HEK293 (cell line): ENCODE results near the gene C6orf120.

Experiments
- CTCF ChIA-PET: fragments of 350-600 bp; formaldehyde crosslinking; extraction: SDS; loops from one replicate; lab custom pipeline; 2021; ENCODE audit warnings: antibody characterized with exemption; lab: Yijun Ruan, JAX
- POLR2A ChIA-PET: fragments of 300-600 bp; formaldehyde crosslinking; extraction: SDS; loops from one replicate; lab custom pipeline; 2020; ENCODE audit warnings: antibody characterized with exemption, inconsistent platforms; lab: Yijun Ruan, JAX
- H3K27ac ChIP-seq: fragments of 200-500 bp; sonication (Bioruptor generic); 2 replicates; pipeline ENCODE4 v1.5.1; 2014; ENCODE audit warnings: low read depth, low read length, control low read depth, inconsistent platforms; ENCODE audit errors: extremely low read depth
- H3K36me3 ChIP-seq, 2 experiments: fragments of 200-500 bp in 1 of 2; sonication (Bioruptor generic) in 1 of 2; 1 replicate in 1 of 2; 2 replicates in 1 of 2; pipeline ENCODE4 v1.5.1; 2014 to 2017; ENCODE audit warnings: inconsistent platforms in 2 of 2, low read length in 2 of 2; ENCODE audit not compliant: control insufficient read depth in 2 of 2, insufficient read depth in 1 of 2
- H3K4me1 ChIP-seq: fragments of 200-500 bp; sonication (Bioruptor generic); 2 replicates; pipeline ENCODE4 v1.5.1; 2014; ENCODE audit warnings: mild to moderate bottlenecking, low read length, inconsistent platforms; ENCODE audit not compliant: control insufficient read depth, insufficient read depth
- H3K4me3 ChIP-seq: 2 replicates; pipeline ENCODE4 v1.5.1; 2011; ENCODE audit warnings: low read depth, mild to moderate bottlenecking, control low read depth, low read length, moderate library complexity
- H3K9me3 ChIP-seq: fragments of 200-500 bp; sonication (Bioruptor generic); 2 replicates; pipeline ENCODE4 v1.5.1; 2014; ENCODE audit warnings: low read depth, low read length, inconsistent platforms; ENCODE audit not compliant: control insufficient read depth, insufficient read depth
- GLI4 ChIP-seq: fragments of 450-650 bp; formaldehyde crosslinking; IDR thresholded peaks from 2 replicates; pipeline ENCODE4 v1.5.1; 2016; ENCODE audit warnings: missing biosample characterization, missing genetic modification characterization
- KLF8 ChIP-seq: fragments of 450-650 bp; formaldehyde crosslinking; IDR thresholded peaks from 2 replicates; pipeline ENCODE4 v1.5.1; 2016; ENCODE audit warnings: missing biosample characterization, missing genetic modification characterization
- MEIS1 ChIP-seq: sonication (generic); formaldehyde crosslinking; IDR thresholded peaks from 2 replicates; pipeline ENCODE4 v1.8.1; 2022; ENCODE audit warnings: missing genetic modification reagents, mild to moderate bottlenecking, borderline replicate concordance
- OVOL3 ChIP-seq: fragments of 450-650 bp; formaldehyde crosslinking; IDR thresholded peaks from 2 replicates; pipeline ENCODE4 v1.5.1; 2016; ENCODE audit warnings: missing biosample characterization, missing genetic modification characterization
- TRIM28 ChIP-seq: IDR thresholded peaks from 2 replicates; pipeline ENCODE4 v1.6.1; 2011; ENCODE audit warnings: low read length, control low read depth, borderline replicate concordance
- WT1 ChIP-seq: fragments of 450-650 bp; formaldehyde crosslinking; IDR thresholded peaks from 2 replicates; pipeline ENCODE4 v1.5.1; 2016; ENCODE audit warnings: missing biosample characterization, missing genetic modification characterization
- ZBTB17 ChIP-seq: fragments of 450-650 bp; formaldehyde crosslinking; IDR thresholded peaks from 2 replicates; pipeline ENCODE4 v1.5.1; 2016; ENCODE audit warnings: missing biosample characterization, missing genetic modification characterization
- ZEB2 ChIP-seq: fragments of 450-650 bp; formaldehyde crosslinking; IDR thresholded peaks from 2 replicates; pipeline ENCODE4 v1.5.1; 2016; ENCODE audit warnings: missing biosample characterization, missing genetic modification characterization
- ZIC2 ChIP-seq: fragments of 450-650 bp; formaldehyde crosslinking; IDR thresholded peaks from 2 replicates; pipeline ENCODE4 v1.5.1; 2016; ENCODE audit warnings: missing biosample characterization, missing genetic modification characterization
- ZNF133 ChIP-seq: fragments of 450-650 bp; formaldehyde crosslinking; IDR thresholded peaks from 2 replicates; pipeline ENCODE4 v1.5.1; 2016; ENCODE audit warnings: missing biosample characterization, missing genetic modification characterization
- ZNF157 ChIP-seq: fragments of 450-650 bp; formaldehyde crosslinking; IDR thresholded peaks from 2 replicates; pipeline ENCODE4 v1.5.1; 2016; ENCODE audit warnings: missing biosample characterization, missing genetic modification characterization
- ZNF175 ChIP-seq: fragments of 450-650 bp; formaldehyde crosslinking; IDR thresholded peaks from 2 replicates; pipeline ENCODE4 v1.5.1; 2016; ENCODE audit warnings: missing biosample characterization, missing genetic modification characterization
- ZNF19 ChIP-seq: fragments of 450-650 bp; formaldehyde crosslinking; IDR thresholded peaks from 2 replicates; pipeline ENCODE4; 2016; ENCODE audit warnings: missing biosample characterization, missing genetic modification characterization, low read depth
- ZNF221 ChIP-seq: fragments of 450-650 bp; formaldehyde crosslinking; IDR thresholded peaks from 2 replicates; pipeline ENCODE4 v1.5.1; 2017; ENCODE audit warnings: missing biosample characterization, missing genetic modification characterization, borderline replicate concordance
- ZNF223 ChIP-seq: fragments of 450-650 bp; formaldehyde crosslinking; IDR thresholded peaks from 2 replicates; pipeline ENCODE4 v1.5.1; 2016; ENCODE audit warnings: missing biosample characterization, missing genetic modification characterization
- ZNF23 ChIP-seq: fragments of 450-650 bp; formaldehyde crosslinking; IDR thresholded peaks from 2 replicates; pipeline ENCODE4 v1.5.1; 2016; ENCODE audit warnings: missing biosample characterization, missing genetic modification characterization, borderline replicate concordance
- ZNF350 ChIP-seq: fragments of 450-650 bp; formaldehyde crosslinking; IDR thresholded peaks from 2 replicates; pipeline ENCODE4 v1.5.0; 2017; ENCODE audit warnings: missing biosample characterization, mild to moderate bottlenecking, missing genetic modification characterization
- ZNF366 ChIP-seq: fragments of 450-650 bp; formaldehyde crosslinking; conservative IDR thresholded peaks from 2 replicates; pipeline ENCODE4 v1.5.1; 2016; ENCODE audit warnings: missing biosample characterization, missing genetic modification characterization
- ZNF473 ChIP-seq: fragments of 450-650 bp; formaldehyde crosslinking; IDR thresholded peaks from 2 replicates; pipeline ENCODE4 v1.5.1; 2017; ENCODE audit warnings: missing biosample characterization, missing genetic modification characterization
- ZNF514 ChIP-seq: fragments of 450-650 bp; formaldehyde crosslinking; IDR thresholded peaks from 2 replicates; pipeline ENCODE4 v1.5.1; 2016; ENCODE audit warnings: missing biosample characterization, missing genetic modification characterization
- ZNF555 ChIP-seq: fragments of 450-650 bp; formaldehyde crosslinking; conservative IDR thresholded peaks from 2 replicates; pipeline ENCODE4 v1.5.1; 2017; ENCODE audit warnings: missing biosample characterization, mild to moderate bottlenecking, missing genetic modification characterization, inconsistent platforms
- ZNF610 ChIP-seq: fragments of 450-650 bp; formaldehyde crosslinking; IDR thresholded peaks from 2 replicates; pipeline ENCODE4 v1.5.1; 2016; ENCODE audit warnings: missing biosample characterization, missing genetic modification characterization, borderline replicate concordance
- ZNF768 ChIP-seq: fragments of 450-650 bp; formaldehyde crosslinking; IDR thresholded peaks from 2 replicates; pipeline ENCODE4 v1.5.1; 2018; ENCODE audit warnings: missing biosample characterization, mild to moderate bottlenecking, missing genetic modification characterization
- ZNF776 ChIP-seq: fragments of 450-650 bp; formaldehyde crosslinking; IDR thresholded peaks from 2 replicates; pipeline ENCODE4 v1.5.0; 2017; ENCODE audit warnings: missing biosample characterization, missing genetic modification characterization, borderline replicate concordance
- ZNF777 ChIP-seq: fragments of 450-650 bp; formaldehyde crosslinking; IDR thresholded peaks from 2 replicates; pipeline ENCODE4 v1.5.1; 2017; ENCODE audit warnings: missing biosample characterization, missing genetic modification characterization, borderline replicate concordance
- TF ChIP-seq, protein P1 (sequence below): fragments of 450-650 bp; formaldehyde crosslinking; IDR thresholded peaks from 2 replicates; pipeline ENCODE4 v1.5.1; 2016; ENCODE audit warnings: missing biosample characterization, missing genetic modification characterization
- TF ChIP-seq, protein P2 (sequence below): fragments of 450-650 bp; formaldehyde crosslinking; IDR thresholded peaks from 2 replicates; pipeline ENCODE4 v1.5.1; 2017; ENCODE audit warnings: missing biosample characterization, mild to moderate bottlenecking, missing genetic modification characterization, moderate library complexity

Gene C6orf120

DNA sequence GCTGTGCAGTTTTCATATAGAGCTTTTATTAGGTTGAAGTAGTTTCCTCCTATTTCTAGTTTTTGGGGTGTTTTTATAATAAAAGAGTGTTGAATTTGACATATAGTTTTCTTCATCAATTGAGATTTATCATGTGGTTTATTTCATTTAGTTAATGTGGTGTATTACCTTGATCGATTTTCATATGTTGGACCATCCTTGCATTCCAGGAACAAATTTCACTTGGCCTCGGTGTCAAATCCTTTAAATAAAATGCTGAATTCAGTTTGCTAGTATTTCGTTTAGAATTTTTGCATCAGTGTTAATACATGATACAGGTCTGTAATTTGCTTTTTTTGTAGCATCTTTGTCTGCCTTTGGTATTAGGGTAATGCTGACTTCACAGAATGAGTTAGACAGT is 43.5 kb downstream of the C6orf120 start:
- Histone ChIP-seq H3K9me3 (no peaks in the 10 kb centered on the region), H3K4me1 (peaks cover 1% of the 10 kb centered on the region; the same call in 1 of the 2 replicates), H3K27ac (no peak overlapping the region), H3K36me3 (peaks cover 0 to 10% of the 10 kb centered on the region in 2 experiments; a peak in 1 of 3 replicates)
- TF ChIP-seq ZNF514 (tag by site-specific recombination) (no peak), ZNF133 (tag by site-specific recombination) (peak; percentile 70; the same call in 1 of the 2 replicates)
- TF ChIP-seq, all 188 proteins: peak for 1
- H3K4me3 ChIP-seq = no peak overlapping the region
- POLR2A ChIA-PET = interaction anchor here (0.6 kb wide), 1 partner anchor 174 kb away, joined by 3 read pairs; no protein-coding TSS in a partner anchor
- CTCF ChIA-PET = interaction anchor here (0.7 kb wide), 1 partner anchor 411 kb away, joined by 3 read pairs; no protein-coding TSS in a partner anchor

DNA sequence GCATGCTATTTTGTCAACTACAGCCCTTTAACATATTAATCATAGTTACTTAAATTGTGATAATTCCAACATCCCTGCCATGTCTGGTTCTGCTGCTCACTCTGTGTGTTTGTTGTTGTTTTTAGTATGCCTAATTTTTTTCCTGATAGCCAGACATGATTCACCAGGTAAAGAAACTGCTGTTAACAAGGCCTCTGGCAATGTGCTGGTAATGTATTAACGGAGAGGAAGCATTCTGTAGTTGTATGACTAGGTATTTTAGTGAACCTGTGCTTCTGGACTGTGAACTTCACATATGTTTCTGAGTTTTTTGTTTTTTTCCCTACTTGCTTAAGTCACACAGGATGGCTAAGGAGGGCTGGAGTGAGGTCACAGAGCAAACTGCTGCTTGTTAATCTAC is 44.6 kb downstream of the C6orf120 start:
- no peak overlapping the region for H3K4me3 ChIP-seq
- ChIA-PET CTCF (no interaction called here), POLR2A (no interaction called here)
- H3K27ac ChIP-seq = no peak overlapping the region
- TF ChIP-seq ZNF610 (tag by site-specific recombination) (no peak), ZIC2 (no peak), ZNF221 (tag by site-specific recombination) (no peak), ZEB2 (no peak), ZNF223 (no peak), ZNF23 (tag by site-specific recombination) (no peak), ZNF555 (tag by site-specific recombination) (no peak), ZNF366 (tag by site-specific recombination) (no peak), KLF8 (tag by site-specific recombination) (no peak), ZNF473 (tag by site-specific recombination) (no peak), MEIS1 (CRISPR knock-in tag) (no peak), ZNF777 (no peak), ZNF19 (tag by site-specific recombination) (no peak), ZNF175 (tag by site-specific recombination) (no peak)
- TF ChIP-seq, protein P1, sequence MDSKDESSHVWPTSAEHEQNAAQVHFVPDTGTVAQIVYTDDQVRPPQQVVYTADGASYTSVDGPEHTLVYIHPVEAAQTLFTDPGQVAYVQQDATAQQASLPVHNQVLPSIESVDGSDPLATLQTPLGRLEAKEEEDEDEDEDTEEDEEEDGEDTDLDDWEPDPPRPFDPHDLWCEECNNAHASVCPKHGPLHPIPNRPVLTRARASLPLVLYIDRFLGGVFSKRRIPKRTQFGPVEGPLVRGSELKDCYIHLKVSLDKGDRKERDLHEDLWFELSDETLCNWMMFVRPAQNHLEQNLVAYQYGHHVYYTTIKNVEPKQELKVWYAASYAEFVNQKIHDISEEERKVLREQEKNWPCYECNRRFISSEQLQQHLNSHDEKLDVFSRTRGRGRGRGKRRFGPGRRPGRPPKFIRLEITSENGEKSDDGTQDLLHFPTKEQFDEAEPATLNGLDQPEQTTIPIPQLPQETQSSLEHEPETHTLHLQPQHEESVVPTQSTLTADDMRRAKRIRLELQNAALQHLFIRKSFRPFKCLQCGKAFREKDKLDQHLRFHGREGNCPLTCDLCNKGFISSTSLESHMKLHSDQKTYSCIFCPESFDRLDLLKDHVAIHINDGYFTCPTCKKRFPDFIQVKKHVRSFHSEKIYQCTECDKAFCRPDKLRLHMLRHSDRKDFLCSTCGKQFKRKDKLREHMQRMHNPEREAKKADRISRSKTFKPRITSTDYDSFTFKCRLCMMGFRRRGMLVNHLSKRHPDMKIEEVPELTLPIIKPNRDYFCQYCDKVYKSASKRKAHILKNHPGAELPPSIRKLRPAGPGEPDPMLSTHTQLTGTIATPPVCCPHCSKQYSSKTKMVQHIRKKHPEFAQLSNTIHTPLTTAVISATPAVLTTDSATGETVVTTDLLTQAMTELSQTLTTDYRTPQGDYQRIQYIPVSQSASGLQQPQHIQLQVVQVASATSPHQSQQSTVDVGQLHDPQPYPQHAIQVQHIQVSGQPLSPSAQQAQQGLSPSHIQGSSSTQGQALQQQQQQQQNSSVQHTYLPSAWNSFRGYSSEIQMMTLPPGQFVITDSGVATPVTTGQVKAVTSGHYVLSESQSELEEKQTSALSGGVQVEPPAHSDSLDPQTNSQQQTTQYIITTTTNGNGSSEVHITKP (tag by site-specific recombination) = no peak
- no peaks in the 10 kb centered on the region for H3K9me3 ChIP-seq
- H3K36me3 ChIP-seq = peaks cover 0 to 10% of the 10 kb centered on the region in 2 experiments; a peak in 1 of 3 replicates
- peaks cover 4% of the 10 kb centered on the region; the same call in 1 of the 2 replicates for H3K4me1 ChIP-seq

DNA sequence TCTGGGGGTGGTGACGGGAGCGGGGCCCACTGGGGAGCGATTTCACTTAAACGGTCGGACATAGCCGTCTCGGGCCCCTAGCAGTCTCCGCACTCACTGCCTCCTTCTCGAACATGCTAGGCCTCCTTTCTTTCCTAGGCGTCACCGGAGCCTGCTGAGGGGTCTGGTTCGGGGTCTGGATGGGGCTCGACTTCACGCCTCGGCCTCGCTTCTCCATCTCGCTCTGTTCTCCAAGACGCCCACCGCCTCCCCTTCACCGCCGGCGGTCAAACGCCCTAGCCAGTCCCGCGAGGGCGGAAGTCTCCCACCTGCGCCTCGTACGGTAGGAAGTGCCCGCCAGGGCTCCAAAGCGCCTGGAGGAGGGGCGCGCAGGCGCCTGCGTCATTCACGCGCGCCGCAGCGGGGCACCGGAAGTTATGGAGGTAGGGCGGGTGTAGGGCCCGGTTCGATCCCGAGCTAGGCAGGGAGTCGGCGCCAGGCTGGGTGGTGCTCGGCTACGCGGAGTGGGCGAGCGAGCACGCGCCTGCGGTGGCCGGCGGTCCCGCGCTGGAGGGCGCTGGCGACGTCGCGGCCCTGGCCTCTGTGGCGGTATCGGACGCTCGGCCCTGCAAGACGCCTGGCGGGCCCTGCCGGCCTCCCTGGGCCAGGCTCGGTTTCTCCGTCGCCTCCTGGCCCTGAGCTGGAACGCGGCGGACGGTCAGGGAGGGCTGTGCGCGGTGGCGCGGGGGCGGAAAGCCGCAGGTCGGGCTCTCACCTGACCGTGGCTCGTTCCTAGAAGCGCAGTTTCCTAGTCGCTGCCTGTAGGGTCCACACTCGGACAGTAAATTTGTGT is 49.5 kb downstream of the C6orf120 start, which contains the start of the genes DYNLT2 and ERMARD:
TSS of gene DYNLT2 (minus strand) at position 331 of the 832 bp plus-strand sequence. CDS start at position 217, 114 bp downstream.
TSS of gene ERMARD (plus strand) at position 381 of the 832 bp plus-strand sequence. CDS start at position 417, 36 bp downstream.
- Histone ChIP-seq H3K4me3 (peak within 1 kb of the TSS; percentile 75), H3K27ac (peak within 1 kb of the TSS; percentile 92), H3K4me1 (peaks cover 12% of the 10 kb centered on the region; the same call in 1 of the 2 replicates), H3K36me3 (peaks cover 0 to 13% of the 10 kb centered on the region in 2 experiments; a peak in 1 of 3 replicates), H3K9me3 (no peaks in the 10 kb centered on the region)
- CTCF ChIA-PET = interaction anchor here (0.6 to 3.4 kb wide), 4 partner anchors 11 to 72 kb away, joined by 3 to 11 read pairs (median 3); no protein-coding TSS in a partner anchor
- POLR2A ChIA-PET = interaction anchor here (0.5 to 3.0 kb wide), 20 partner anchors 12 to 808 kb away, joined by 3 to 21 read pairs (median 4); partner anchors contain the start of genes C6orf120, PSMB1, TBP and WDR27
- TF ChIP-seq WT1 (tag by site-specific recombination) (no peak), ZNF350 (tag by site-specific recombination) (no peak), ZBTB17 (peak; percentile 91; the same call in 1 of the 2 replicates), ZNF555 (tag by site-specific recombination) (no peak), TRIM28 (no peak; the same call in 1 of the 2 replicates), ZNF768 (tag by site-specific recombination) (no peak), GLI4 (no peak), ZNF157 (tag by site-specific recombination) (no peak), OVOL3 (tag by site-specific recombination) (no peak), ZNF776 (no peak)
- TF ChIP-seq, protein P2, sequence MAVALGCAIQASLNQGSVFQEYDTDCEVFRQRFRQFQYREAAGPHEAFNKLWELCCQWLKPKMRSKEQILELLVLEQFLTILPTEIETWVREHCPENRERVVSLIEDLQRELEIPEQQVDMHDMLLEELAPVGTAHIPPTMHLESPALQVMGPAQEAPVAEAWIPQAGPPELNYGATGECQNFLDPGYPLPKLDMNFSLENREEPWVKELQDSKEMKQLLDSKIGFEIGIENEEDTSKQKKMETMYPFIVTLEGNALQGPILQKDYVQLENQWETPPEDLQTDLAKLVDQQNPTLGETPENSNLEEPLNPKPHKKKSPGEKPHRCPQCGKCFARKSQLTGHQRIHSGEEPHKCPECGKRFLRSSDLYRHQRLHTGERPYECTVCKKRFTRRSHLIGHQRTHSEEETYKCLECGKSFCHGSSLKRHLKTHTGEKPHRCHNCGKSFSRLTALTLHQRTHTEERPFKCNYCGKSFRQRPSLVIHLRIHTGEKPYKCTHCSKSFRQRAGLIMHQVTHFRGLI (tag by site-specific recombination) = peak; percentile 18; the same call in 1 of the 2 replicates
